ENCODE data around the gene SLC49A3.

SLC49A3 gene

GRCh38 chr4:722169-722725, 33.3 kb upstream of the SLC49A3 start:
- no peaks in the 10 kb centered on the region for H3K9me3 ChIP-seq (ENCODE audit: control insufficient read depth, low read length)
- H3K79me2 ChIP-seq, result no peaks in the 10 kb centered on the region
- no peaks in the 10 kb centered on the region for H3K36me3 ChIP-seq (ENCODE audit: control insufficient read depth, insufficient read depth, low read length)
- no peak overlapping the region for H3K4me2 ChIP-seq (ENCODE audit: low read length)
- H3K27me3 ChIP-seq (ENCODE audit: control insufficient read depth, insufficient read depth, low read length), result no peaks in the 10 kb centered on the region
- H3K27ac ChIP-seq, result no peak overlapping the region
- TF ChIP-seq, protein P1, sequence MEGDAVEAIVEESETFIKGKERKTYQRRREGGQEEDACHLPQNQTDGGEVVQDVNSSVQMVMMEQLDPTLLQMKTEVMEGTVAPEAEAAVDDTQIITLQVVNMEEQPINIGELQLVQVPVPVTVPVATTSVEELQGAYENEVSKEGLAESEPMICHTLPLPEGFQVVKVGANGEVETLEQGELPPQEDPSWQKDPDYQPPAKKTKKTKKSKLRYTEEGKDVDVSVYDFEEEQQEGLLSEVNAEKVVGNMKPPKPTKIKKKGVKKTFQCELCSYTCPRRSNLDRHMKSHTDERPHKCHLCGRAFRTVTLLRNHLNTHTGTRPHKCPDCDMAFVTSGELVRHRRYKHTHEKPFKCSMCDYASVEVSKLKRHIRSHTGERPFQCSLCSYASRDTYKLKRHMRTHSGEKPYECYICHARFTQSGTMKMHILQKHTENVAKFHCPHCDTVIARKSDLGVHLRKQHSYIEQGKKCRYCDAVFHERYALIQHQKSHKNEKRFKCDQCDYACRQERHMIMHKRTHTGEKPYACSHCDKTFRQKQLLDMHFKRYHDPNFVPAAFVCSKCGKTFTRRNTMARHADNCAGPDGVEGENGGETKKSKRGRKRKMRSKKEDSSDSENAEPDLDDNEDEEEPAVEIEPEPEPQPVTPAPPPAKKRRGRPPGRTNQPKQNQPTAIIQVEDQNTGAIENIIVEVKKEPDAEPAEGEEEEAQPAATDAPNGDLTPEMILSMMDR (IDR thresholded peaks at IDR 0.05), result no peak
- no peak overlapping the region for H3K9ac ChIP-seq
- H3K4me1 ChIP-seq, result no peaks in the 10 kb centered on the region
- no peak overlapping the region for H3K4me3 ChIP-seq (ENCODE audit: low read depth, low read length)
- H2AFZ ChIP-seq, result no peak overlapping the region

GRCh38 chr4:721261-722168, 32.6 kb upstream of the SLC49A3 start:
- Histone ChIP-seq H3K9ac (no peak overlapping the region), H3K4me1 (no peaks in the 10 kb centered on the region), H3K4me2 (ENCODE audit: low read length) (no peak overlapping the region), H3K27ac (no peak overlapping the region), H3K79me2 (no peaks in the 10 kb centered on the region), H2AFZ (no peak overlapping the region), H3K9me3 (ENCODE audit: control insufficient read depth, low read length) (no peaks in the 10 kb centered on the region), H3K27me3 (ENCODE audit: control insufficient read depth, insufficient read depth, low read length) (no peaks in the 10 kb centered on the region), H3K4me3 (ENCODE audit: low read depth, low read length) (no peak overlapping the region), H3K36me3 (ENCODE audit: control insufficient read depth, insufficient read depth, low read length) (no peaks in the 10 kb centered on the region)
- TF ChIP-seq, protein P1 (IDR thresholded peaks at IDR 0.05), result no peak

DNA sequence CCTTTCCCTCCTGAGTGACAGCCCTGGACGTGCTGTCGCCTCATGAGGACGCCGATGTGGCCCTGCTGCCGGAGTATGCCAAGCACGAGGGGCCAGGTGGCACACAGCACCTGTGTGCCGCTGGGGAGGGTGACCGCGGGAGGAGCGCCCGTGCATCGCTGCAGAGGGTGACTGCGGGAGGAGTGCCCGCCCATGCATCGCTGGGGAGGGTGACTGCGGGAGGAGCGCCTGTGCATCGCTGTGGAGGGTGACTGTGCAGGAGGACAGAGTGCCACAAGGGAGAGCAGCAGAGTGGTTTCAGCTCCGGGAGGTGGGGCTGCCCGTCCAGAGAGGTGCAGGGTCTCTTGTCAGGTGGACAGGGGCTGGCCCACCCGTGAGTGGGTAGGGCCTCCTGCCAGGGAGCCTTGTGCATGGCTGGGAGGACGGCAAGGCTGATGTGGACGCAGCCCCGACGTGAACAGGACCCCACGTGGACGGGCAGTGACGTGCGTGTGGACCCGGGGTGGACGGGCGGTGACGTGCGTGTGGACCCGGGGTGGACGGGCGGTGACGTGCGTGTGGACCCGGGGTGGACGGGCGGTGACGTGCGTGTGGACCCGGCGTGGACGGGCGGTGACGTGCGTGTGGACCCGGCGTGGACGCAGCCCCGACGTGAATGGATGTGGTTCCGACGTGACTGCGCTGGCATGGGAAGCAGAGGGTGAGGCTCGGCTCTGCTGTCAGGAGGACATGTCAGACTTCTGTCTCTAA, 31.3 kb upstream of the SLC49A3 start:
- TF ChIP-seq, protein P1 (IDR thresholded peaks at IDR 0.05), result no peak
- Histone ChIP-seq H2AFZ (no peak overlapping the region), H3K79me2 (no peaks in the 10 kb centered on the region), H3K4me2 (ENCODE audit: low read length) (no peak overlapping the region), H3K36me3 (ENCODE audit: control insufficient read depth, insufficient read depth, low read length) (no peaks in the 10 kb centered on the region), H3K9ac (no peak overlapping the region), H3K4me1 (no peaks in the 10 kb centered on the region), H3K27me3 (ENCODE audit: control insufficient read depth, insufficient read depth, low read length) (no peaks in the 10 kb centered on the region), H3K27ac (no peak overlapping the region), H3K4me3 (ENCODE audit: low read depth, low read length) (no peak overlapping the region), H3K9me3 (ENCODE audit: control insufficient read depth, low read length) (no peaks in the 10 kb centered on the region)

GRCh38 chr4:718460-718859, 29.5 kb upstream of the SLC49A3 start:
- Histone ChIP-seq H3K9ac (no peak overlapping the region), H2AFZ (no peak overlapping the region), H3K9me3 (ENCODE audit: control insufficient read depth, low read length) (no peaks in the 10 kb centered on the region), H3K4me3 (ENCODE audit: low read depth, low read length) (no peak overlapping the region), H3K27me3 (ENCODE audit: control insufficient read depth, insufficient read depth, low read length) (no peaks in the 10 kb centered on the region), H3K4me2 (ENCODE audit: low read length) (no peak overlapping the region), H3K27ac (no peak overlapping the region), H3K4me1 (no peaks in the 10 kb centered on the region), H3K36me3 (ENCODE audit: control insufficient read depth, insufficient read depth, low read length) (no peaks in the 10 kb centered on the region), H3K79me2 (peaks cover 7% of the 10 kb centered on the region)
- TF ChIP-seq, protein P1 (IDR thresholded peaks at IDR 0.05), result no peak
